SK-N-SH treated with all-trans-retinoic acid at 6 μM for 48 hours (cell line): ENCODE data around the gene RIMKLA.

Experiments used
- ATAC-seq: fragments of 200-7000 bp; cut with Tn5 transposase; 3 replicates; pipeline ENCODE4 v1.9.1; 2020; ENCODE audit warnings: mild to moderate bottlenecking, moderate library complexity
- ARNTL ChIP-seq: fragments of 450-650 bp; formaldehyde crosslinking; IDR thresholded peaks from 2 replicates; pipeline ENCODE4 v1.5.0; 2020; ENCODE audit warnings: low read depth, mild to moderate bottlenecking, moderate library complexity, borderline replicate concordance
- BACH2 ChIP-seq: fragments of 250-450 bp; sonication (Bioruptor Pico); IDR thresholded peaks from 2 replicates; pipeline ENCODE4 v1.9.0; 2021; ENCODE audit warnings: mild to moderate bottlenecking, borderline replicate concordance
- CSDC2 ChIP-seq: fragments of 250-450 bp; sonication (Bioruptor Pico); IDR thresholded peaks from 2 replicates; pipeline ENCODE4 v1.5.0; 2020; ENCODE audit warnings: mild to moderate bottlenecking, moderate library complexity
- ESRRG ChIP-seq: fragments of 250-450 bp; sonication (Bioruptor Pico); IDR thresholded peaks from 2 replicates; pipeline ENCODE4 v1.6.1; 2021; ENCODE audit warnings: mild to moderate bottlenecking
- ISL1 ChIP-seq: fragments of 250-450 bp; sonication (Bioruptor Pico); IDR thresholded peaks from 2 replicates; pipeline ENCODE4 v2.1.2; 2022; ENCODE audit warnings: mild to moderate bottlenecking, moderate library complexity
- OSR1 ChIP-seq: fragments of 250-450 bp; sonication (Bioruptor Pico); IDR thresholded peaks from 2 replicates; pipeline ENCODE4 v1.8.0; 2022; ENCODE audit warnings: moderate library complexity, mild to moderate bottlenecking, inconsistent platforms
- PATZ1 ChIP-seq: fragments of 250-450 bp; sonication (Bioruptor Pico); IDR thresholded peaks from 2 replicates; pipeline ENCODE4 v1.8.0; 2020; ENCODE audit warnings: mild to moderate bottlenecking, moderate library complexity, borderline replicate concordance
- POU6F1 ChIP-seq: fragments of 250-450 bp; sonication (Bioruptor Pico); IDR thresholded peaks from 2 replicates; pipeline ENCODE4 v1.8.0; 2021; ENCODE audit warnings: low read depth, mild to moderate bottlenecking, moderate library complexity, borderline replicate concordance
- PPARA ChIP-seq: fragments of 250-450 bp; sonication (Bioruptor Pico); IDR thresholded peaks from 2 replicates; pipeline ENCODE4 v1.5.0; 2020; ENCODE audit warnings: mild to moderate bottlenecking, borderline replicate concordance
- RARB ChIP-seq: fragments of 250-450 bp; sonication (Bioruptor Pico); IDR thresholded peaks from 2 replicates; pipeline ENCODE4 v1.8.0; 2021; ENCODE audit warnings: mild to moderate bottlenecking, moderate library complexity
- SNAI2 ChIP-seq: fragments of 250-450 bp; sonication (Bioruptor Pico); IDR thresholded peaks from 2 replicates; pipeline ENCODE4 v1.5.0; 2020; ENCODE audit warnings: mild to moderate bottlenecking, moderate library complexity
- TCF4 ChIP-seq: fragments of 250-450 bp; sonication (Bioruptor Pico); IDR thresholded peaks from 2 replicates; pipeline ENCODE4 v1.8.0; 2021; ENCODE audit warnings: mild to moderate bottlenecking, moderate library complexity, borderline replicate concordance
- TOX ChIP-seq: fragments of 250-450 bp; sonication (Bioruptor Pico); IDR thresholded peaks from 2 replicates; pipeline ENCODE4 v1.8.0; 2021; ENCODE audit warnings: mild to moderate bottlenecking, moderate library complexity, borderline replicate concordance
- TSHZ2 ChIP-seq: fragments of 250-450 bp; sonication (Bioruptor Pico); IDR thresholded peaks from 2 replicates; pipeline ENCODE4 v1.5.0; 2020; ENCODE audit warnings: mild to moderate bottlenecking, moderate library complexity
- ZC3H10 ChIP-seq: fragments of 250-450 bp; sonication (Bioruptor Pico); IDR thresholded peaks from 2 replicates; pipeline ENCODE4 v1.5.1; 2021; ENCODE audit warnings: mild to moderate bottlenecking, moderate library complexity
- ZFP3 ChIP-seq: fragments of 250-450 bp; sonication (Bioruptor Pico); IDR thresholded peaks from 2 replicates; pipeline ENCODE4 v1.5.0; 2020; ENCODE audit warnings: mild to moderate bottlenecking, moderate library complexity
- ZFP30 ChIP-seq: fragments of 450-650 bp; formaldehyde crosslinking; IDR thresholded peaks from 2 replicates; pipeline ENCODE4 v1.5.0; 2022; ENCODE audit warnings: mild to moderate bottlenecking, moderate library complexity
- ZNF70 ChIP-seq: fragments of 450-650 bp; formaldehyde crosslinking; IDR thresholded peaks from 2 replicates; pipeline ENCODE4 v1.5.0; 2020; ENCODE audit warnings: mild to moderate bottlenecking, moderate library complexity
- TF ChIP-seq, protein P1 (sequence below): fragments of 250-450 bp; sonication (Bioruptor Pico); IDR thresholded peaks from 2 replicates; pipeline ENCODE4 v1.5.1; 2021; ENCODE audit warnings: mild to moderate bottlenecking, moderate library complexity
- TF ChIP-seq, protein P2 (sequence below): fragments of 250-450 bp; sonication (Bioruptor Pico); IDR thresholded peaks from 2 replicates; pipeline ENCODE4 v1.5.1; 2020; ENCODE audit warnings: low read depth, mild to moderate bottlenecking, moderate library complexity

Gene RIMKLA

DNA sequence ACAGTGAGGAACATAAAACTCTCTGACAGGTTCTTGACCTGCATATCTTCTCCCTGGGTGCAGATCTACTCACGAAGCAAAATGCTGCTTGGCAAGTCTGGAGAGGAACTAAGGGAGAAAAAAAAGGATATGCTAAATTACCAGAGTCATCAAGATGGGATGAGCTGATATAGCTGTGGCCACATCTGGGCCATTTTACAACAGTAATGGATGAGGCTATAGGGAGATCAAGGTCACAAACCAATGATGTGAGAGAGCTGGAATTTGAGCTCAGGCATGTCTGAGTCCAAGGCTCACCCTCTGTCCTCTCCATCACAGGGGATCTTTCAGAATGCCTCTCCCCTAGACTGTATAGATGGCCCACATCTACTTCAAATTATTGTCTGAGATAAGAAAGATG is 49.0 kb downstream of the RIMKLA start:
- TF ChIP-seq, protein P1, sequence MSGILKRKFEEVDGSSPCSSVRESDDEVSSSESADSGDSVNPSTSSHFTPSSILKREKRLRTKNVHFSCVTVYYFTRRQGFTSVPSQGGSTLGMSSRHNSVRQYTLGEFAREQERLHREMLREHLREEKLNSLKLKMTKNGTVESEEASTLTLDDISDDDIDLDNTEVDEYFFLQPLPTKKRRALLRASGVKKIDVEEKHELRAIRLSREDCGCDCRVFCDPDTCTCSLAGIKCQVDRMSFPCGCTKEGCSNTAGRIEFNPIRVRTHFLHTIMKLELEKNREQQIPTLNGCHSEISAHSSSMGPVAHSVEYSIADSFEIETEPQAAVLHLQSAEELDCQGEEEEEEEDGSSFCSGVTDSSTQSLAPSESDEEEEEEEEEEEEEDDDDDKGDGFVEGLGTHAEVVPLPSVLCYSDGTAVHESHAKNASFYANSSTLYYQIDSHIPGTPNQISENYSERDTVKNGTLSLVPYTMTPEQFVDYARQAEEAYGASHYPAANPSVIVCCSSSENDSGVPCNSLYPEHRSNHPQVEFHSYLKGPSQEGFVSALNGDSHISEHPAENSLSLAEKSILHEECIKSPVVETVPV (CRISPR knock-in tag) = no peak
- no peak for TF ChIP-seq ZNF70
- no peak for TF ChIP-seq BACH2 (CRISPR knock-in tag)
- no peak for TF ChIP-seq TOX (CRISPR knock-in tag)
- no peak for TF ChIP-seq PATZ1 (CRISPR knock-in tag)
- TF ChIP-seq, protein P2, sequence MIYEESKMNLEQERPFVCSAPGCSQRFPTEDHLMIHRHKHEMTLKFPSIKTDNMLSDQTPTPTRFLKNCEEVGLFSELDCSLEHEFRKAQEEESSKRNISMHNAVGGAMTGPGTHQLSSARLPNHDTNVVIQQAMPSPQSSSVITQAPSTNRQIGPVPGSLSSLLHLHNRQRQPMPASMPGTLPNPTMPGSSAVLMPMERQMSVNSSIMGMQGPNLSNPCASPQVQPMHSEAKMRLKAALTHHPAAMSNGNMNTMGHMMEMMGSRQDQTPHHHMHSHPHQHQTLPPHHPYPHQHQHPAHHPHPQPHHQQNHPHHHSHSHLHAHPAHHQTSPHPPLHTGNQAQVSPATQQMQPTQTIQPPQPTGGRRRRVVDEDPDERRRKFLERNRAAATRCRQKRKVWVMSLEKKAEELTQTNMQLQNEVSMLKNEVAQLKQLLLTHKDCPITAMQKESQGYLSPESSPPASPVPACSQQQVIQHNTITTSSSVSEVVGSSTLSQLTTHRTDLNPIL (CRISPR knock-in tag) = no peak
- no peak for TF ChIP-seq ZC3H10 (CRISPR knock-in tag)
- no peak for TF ChIP-seq PPARA (CRISPR knock-in tag)
- no peak for TF ChIP-seq TCF4 (CRISPR knock-in tag)
- TF ChIP-seq ISL1 = no peak
- no peak for TF ChIP-seq ZFP30 (CRISPR knock-in tag)
- TF ChIP-seq TSHZ2 = no peak
- TF ChIP-seq POU6F1 (CRISPR knock-in tag) = no peak
- TF ChIP-seq ESRRG = no peak
- TF ChIP-seq RARB (CRISPR knock-in tag) = no peak
- no peak for TF ChIP-seq CSDC2 (CRISPR knock-in tag)
- no peak for TF ChIP-seq ZFP3 (CRISPR knock-in tag)
- ATAC-seq = no peak

DNA sequence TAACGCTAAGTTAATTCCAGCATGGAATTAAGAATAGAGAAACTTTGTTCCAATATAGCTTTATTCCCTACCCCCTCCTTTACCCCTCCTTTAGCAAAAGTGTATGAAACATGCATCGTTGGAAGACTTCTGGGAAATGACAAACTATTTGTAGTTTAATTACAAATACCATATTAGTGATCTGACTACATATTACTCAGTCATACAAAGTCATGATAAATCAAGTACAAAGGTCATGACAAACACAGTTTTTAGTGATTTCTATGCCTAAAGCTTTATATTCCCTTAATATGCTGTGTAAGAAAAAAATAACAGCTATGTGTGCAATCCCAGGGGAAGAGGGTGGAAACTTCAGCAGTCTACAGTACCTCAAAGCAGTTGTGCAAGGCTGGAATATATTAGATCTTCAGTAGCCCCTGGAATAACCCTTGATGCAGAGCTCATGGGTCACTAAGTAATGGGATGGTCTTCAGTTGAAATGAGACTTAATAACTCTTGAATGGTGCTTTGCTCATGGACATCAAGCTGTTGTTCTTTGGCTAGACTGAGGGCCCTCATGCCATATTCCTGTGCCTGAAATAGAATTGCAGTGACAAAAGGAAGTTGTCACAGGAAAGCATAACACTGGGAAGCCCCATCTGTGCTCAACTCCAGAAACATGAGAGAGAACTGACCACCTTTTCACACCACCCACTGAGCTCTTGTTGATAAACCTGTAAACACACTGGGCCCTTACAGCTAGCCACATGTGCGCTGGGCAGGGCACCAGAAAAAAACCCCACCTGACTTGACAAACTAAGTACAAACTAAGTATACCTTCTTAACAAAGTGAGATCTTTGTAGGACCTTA is 49.9 kb downstream of the RIMKLA start:
- no peak for ATAC-seq
- no peak for TF ChIP-seq CSDC2 (CRISPR knock-in tag)
- TF ChIP-seq, protein P2 (CRISPR knock-in tag) = no peak
- no peak for TF ChIP-seq OSR1
- no peak for TF ChIP-seq BACH2 (CRISPR knock-in tag)

DNA sequence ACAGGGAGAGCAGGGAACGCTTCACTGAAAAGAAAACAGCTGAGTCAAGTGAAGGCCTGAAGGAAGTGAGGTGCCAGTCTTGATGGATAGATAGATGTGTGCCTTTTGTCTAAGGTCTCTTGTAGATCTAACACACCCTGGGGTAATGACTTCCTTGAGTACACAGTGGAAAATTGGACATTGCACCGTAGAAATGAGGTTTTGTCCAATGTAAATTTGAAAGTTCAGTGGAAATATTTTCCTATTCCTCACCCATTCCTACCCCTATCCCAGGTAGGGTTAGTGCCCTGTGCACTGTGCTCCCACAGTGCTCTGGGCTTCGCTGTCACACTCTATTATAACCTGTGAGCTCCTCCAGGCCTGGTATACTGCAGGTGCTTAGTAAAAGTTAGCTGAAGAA is 50.9 kb downstream of the RIMKLA start:
- no peak for ATAC-seq
- no peak for TF ChIP-seq ISL1
- no peak for TF ChIP-seq OSR1
- TF ChIP-seq SNAI2 = no peak
- TF ChIP-seq ARNTL (CRISPR knock-in tag) = no peak
- no peak for TF ChIP-seq ZC3H10 (CRISPR knock-in tag)
- TF ChIP-seq, protein P2 (CRISPR knock-in tag) = no peak
- no peak for TF ChIP-seq RARB (CRISPR knock-in tag)
- TF ChIP-seq ZFP3 (CRISPR knock-in tag) = no peak
- no peak for TF ChIP-seq TSHZ2
- no peak for TF ChIP-seq BACH2 (CRISPR knock-in tag)
